Measurements from ENCODE around the gene TMEM11. TPM values are rescaled to one million over a fixed set of nuclear protein-coding genes. Genes with fewer than 3 reads are reported as not detected.

Gene TMEM11, protein sequence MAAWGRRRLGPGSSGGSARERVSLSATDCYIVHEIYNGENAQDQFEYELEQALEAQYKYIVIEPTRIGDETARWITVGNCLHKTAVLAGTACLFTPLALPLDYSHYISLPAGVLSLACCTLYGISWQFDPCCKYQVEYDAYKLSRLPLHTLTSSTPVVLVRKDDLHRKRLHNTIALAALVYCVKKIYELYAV
- total RNA-seq, result 19.6 and 21.6 TPM in 2 replicates

DNA sequence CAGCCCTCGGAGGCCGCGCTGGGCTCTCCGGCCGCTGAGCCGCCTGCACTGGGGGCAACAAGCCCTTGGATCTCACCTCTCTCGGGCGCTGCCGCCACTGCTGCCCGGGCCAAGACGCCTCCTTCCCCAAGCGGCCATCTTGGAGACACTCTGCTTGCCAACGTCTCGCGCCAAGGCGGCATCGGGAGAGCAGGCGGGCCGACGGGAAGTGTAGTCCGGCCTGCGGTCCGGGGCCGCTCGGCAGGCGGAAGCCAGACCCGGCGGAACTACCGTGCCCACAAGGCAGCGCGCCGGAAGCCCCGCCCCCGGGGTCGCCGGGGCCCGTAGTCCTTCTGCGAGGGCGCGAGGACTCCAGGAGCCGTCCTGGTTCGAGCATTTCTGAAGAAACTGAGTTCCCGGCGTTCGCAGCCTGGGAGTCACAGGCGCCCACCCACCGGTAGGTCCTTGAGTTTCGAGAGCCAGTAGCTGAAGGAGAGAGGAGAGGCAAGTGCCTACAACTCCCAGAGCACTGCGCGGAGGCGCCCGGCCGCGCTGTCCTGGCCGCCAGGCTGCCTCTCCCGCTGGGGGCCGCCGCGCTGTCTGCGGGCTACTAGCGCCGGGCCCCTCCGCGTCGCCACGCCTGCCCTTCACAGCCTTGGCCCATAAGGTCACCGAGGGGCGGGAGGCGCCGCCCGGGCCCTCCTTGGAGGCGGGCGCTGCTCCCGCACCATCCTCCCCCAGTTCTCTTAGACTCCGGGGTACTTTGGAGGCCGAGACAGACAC lies at the start of gene TMEM11:
Gene TMEM11, minus strand, starts transcription at position 147 of the 762 bp plus-strand sequence. Its CDS starts 9 bp downstream, at position 138.
- TF ChIP-seq, protein P1, sequence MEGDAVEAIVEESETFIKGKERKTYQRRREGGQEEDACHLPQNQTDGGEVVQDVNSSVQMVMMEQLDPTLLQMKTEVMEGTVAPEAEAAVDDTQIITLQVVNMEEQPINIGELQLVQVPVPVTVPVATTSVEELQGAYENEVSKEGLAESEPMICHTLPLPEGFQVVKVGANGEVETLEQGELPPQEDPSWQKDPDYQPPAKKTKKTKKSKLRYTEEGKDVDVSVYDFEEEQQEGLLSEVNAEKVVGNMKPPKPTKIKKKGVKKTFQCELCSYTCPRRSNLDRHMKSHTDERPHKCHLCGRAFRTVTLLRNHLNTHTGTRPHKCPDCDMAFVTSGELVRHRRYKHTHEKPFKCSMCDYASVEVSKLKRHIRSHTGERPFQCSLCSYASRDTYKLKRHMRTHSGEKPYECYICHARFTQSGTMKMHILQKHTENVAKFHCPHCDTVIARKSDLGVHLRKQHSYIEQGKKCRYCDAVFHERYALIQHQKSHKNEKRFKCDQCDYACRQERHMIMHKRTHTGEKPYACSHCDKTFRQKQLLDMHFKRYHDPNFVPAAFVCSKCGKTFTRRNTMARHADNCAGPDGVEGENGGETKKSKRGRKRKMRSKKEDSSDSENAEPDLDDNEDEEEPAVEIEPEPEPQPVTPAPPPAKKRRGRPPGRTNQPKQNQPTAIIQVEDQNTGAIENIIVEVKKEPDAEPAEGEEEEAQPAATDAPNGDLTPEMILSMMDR (IDR thresholded peaks at IDR 0.05; ENCODE audit: insufficient read depth, low read depth, low read length), result no peak
- peak within 1 kb of the TSS; percentile 95 for H3K4me3 ChIP-seq (ENCODE audit: low read depth, low read length)
- DNase-seq (ENCODE audit: low read depth), result peak; percentile 96

DNA sequence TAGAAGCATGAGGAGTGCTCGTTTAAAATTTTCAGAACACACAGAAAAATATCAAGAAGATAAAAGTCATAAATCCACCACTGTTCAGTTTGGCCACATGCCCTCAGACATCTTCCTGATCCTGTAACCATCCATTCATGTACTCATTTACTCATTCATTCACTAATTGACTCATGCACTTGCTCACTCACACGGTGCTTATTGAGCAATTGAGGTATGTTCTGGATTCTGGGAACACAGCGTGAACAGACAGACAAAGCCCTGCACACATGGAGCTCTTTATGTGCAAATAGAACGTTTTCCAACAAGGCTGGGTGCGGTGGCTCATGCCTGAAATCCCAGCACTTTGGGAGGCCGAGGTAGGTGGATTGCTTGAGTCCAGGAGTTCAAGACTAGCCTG lies 49.4 kb upstream of the TMEM11 start:
- H3K4me3 ChIP-seq (ENCODE audit: low read depth, low read length), result no peak overlapping the region
- DNase-seq (ENCODE audit: low read depth), result peak; percentile 53
- TF ChIP-seq, protein P1 (IDR thresholded peaks at IDR 0.05; ENCODE audit: insufficient read depth, low read depth, low read length), result no peak

DNA sequence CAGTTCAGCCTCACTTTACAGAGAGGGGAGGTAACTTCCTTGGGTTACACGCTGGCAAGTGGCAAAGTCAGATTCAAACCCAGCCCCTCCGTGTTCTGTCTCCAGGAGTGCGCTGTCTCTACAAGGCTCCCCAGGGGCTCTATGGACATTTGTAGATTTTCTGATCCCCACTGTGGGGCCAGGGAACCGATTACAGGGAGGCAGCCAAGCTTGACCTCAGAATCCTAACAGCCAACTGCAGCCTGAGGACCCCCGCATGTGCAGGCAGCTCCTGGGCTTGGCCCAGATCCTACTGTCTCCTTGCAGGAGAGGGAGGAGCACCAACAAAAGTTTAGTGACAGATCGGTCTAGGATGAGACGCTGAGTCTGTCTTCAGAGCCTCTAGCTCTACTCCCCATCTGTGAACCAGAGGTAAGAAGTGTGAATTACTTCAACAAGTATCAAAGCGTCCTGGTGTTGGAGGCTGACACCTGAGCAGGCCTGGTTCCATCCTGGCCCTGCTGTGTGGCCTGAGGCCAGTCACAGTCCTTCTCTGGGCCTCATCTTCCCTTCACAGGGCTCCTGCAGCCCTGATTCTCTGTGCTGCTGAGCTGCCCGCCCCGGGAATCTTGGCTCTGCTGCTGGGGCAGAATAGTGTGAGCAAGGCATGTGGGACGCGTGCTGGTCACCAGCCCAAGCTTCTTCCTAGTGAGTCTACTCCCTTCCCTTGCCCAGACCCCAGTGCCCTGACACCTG lies 48.5 kb upstream of the TMEM11 start:
- H3K4me3 ChIP-seq (ENCODE audit: low read depth, low read length), result no peak overlapping the region
- DNase-seq (ENCODE audit: low read depth), result no peak
- TF ChIP-seq, protein P1 (IDR thresholded peaks at IDR 0.05; ENCODE audit: insufficient read depth, low read depth, low read length), result no peak

DNA sequence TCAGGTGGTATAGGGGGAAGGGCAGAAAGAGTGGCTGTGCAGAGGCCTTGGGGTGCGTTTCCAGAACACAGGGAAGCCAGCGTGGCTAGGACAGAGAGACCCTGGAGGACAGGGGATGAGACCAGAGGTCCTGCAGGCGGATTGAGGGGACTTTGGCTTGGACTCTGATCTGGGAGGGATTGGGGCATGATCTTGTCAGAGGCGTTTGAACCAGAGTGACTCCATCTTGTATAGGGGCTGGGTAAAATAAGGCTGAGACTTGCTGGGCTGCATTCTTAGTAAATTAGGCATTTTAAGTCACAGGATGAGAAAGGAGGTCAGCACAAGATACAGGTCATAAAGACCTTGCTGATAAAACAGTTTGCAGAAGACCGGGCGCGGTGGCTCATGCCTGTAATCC lies 44.6 kb upstream of the TMEM11 start:
- TF ChIP-seq, protein P1 (IDR thresholded peaks at IDR 0.05; ENCODE audit: insufficient read depth, low read depth, low read length), result no peak
- H3K4me3 ChIP-seq (ENCODE audit: low read depth, low read length), result no peak overlapping the region
- no peak for DNase-seq (ENCODE audit: low read depth)

DNA sequence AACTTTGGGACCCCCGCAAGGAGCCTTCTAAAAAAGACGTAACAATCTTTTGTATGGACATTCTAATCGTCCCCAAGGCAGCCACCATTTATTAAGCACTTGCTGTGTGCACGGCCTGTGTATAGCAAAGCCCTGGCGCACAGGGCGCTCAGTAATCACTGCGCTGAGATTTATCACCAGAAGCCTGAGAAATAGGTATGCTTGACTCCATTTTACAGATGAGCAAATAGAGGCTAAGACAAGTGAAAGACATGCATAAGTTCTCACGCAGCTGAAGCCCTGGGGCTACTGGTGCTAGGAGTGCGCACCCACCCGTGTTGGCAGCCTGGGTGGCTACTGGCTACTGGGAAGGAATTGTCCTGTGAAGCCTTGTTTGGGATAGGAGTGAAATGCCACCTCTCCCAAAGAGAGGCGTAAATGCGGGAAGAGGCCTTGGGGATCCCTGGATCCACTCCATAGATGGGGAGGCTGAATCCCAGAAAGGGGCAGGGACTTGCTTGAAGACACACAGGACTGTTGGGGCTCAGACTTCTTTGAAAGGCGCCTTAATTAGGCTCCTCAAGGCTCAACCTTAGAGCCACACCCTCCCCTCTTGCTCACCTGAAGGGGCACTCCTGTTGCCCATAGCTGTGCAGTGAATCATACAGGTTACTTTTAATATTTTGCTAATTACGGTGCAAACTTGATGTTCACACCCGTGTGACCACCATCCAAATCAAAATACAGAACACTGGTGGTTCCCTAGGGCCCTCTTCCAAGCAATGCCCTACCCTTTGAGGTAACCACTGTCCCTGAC lies 39.9 kb upstream of the TMEM11 start:
- TF ChIP-seq, protein P1 (IDR thresholded peaks at IDR 0.05; ENCODE audit: insufficient read depth, low read depth, low read length), result no peak
- H3K4me3 ChIP-seq (ENCODE audit: low read depth, low read length), result peak overlapping the region; percentile 66
- DNase-seq (ENCODE audit: low read depth), result no peak

Measured in fibroblast of villous mesenchyme (primary cell).